Activated T-helper 1 cell treated with anti-CD3 and anti-CD28 coated beads, Interleukin-12 subunit alpha, Interleukin-12 subunit beta, Interleukin-2, Interleukin-4 antibody, amounts not matched to agents 30 ng/mL and 10 ng/mL and 1 ng/mL, durations not matched to agents 14 hours and 24 hours and 36 hours (primary cell): ENCODE measurements around the gene PCDHGA1. TPM values are rescaled to one million over a fixed set of nuclear protein-coding genes. Genes with fewer than 3 reads are reported as not detected.

Experiments
- DNase-seq: peaks from one replicate; pipeline ENCODE4 v3.0.0; 2021; ENCODE audit warnings: low spot score
- H3K27ac Mint-ChIP-seq: one replicate; pipeline ENCODE4 v1.8.0; 2021; ENCODE audit warnings: mild to moderate bottlenecking, mixed read lengths
- H3K27me3 Mint-ChIP-seq: one replicate; pipeline ENCODE4 v1.8.0; 2022; ENCODE audit warnings: mild to moderate bottlenecking, moderate library complexity, mixed read lengths; ENCODE audit not compliant: insufficient read depth
- H3K36me3 Mint-ChIP-seq: one replicate; pipeline ENCODE4 v1.8.0; 2021; ENCODE audit warnings: low read depth, mixed read lengths
- H3K4me1 Mint-ChIP-seq: one replicate; pipeline ENCODE4 v1.8.0; 2021; ENCODE audit warnings: low read depth, mixed read lengths
- H3K4me3 Mint-ChIP-seq: one replicate; pipeline ENCODE4 v1.8.0; 2021; ENCODE audit warnings: mild to moderate bottlenecking, moderate library complexity, mixed read lengths
- H3K9me3 Mint-ChIP-seq: one replicate; pipeline ENCODE4 v1.8.0; 2021; ENCODE audit warnings: mixed read lengths
- intact Hi-C: fragments of 100-400 bp; cut with micrococcal nuclease; formaldehyde crosslinking; loops from one replicate; pipeline ENCODE4 v1.15.1; 2024
- total RNA-seq: library from RNA; stranded (reverse); gene quantifications from 2 replicates; pipeline ENCODE4 v1.2.3, GENCODE V29; 2022

The PCDHGA1 gene
- total RNA-seq, 1 donor from 2014 or later, result 0.10 TPM

GRCh38 chr5:141355641-141356040 is 25.3 kb downstream of the PCDHGA1 start:
- no peak for DNase-seq
- H3K27ac Mint-ChIP-seq, result no peak overlapping the region
- intact Hi-C loops, result loop anchor here (5.0 to 10.0 kb wide), 2 partner anchors 111 to 167 kb away; partner anchors contain the start of gene PCDHB15
- no peak overlapping the region for H3K4me3 Mint-ChIP-seq
- H3K36me3 Mint-ChIP-seq, result peaks cover 2% of the 10 kb centered on the region
- peaks cover 2% of the 10 kb centered on the region for H3K27me3 Mint-ChIP-seq
- peaks cover 6% of the 10 kb centered on the region for H3K4me1 Mint-ChIP-seq
- peaks cover 26% of the 10 kb centered on the region for H3K9me3 Mint-ChIP-seq

GRCh38 chr5:141356133-141356532 is 25.8 kb downstream of the PCDHGA1 start:
- H3K4me3 Mint-ChIP-seq, result no peak overlapping the region
- peaks cover 26% of the 10 kb centered on the region for H3K9me3 Mint-ChIP-seq
- peaks cover 7% of the 10 kb centered on the region for H3K27me3 Mint-ChIP-seq
- DNase-seq, result no peak
- H3K27ac Mint-ChIP-seq, result no peak overlapping the region
- intact Hi-C loops, result loop anchor here (5.0 to 10.0 kb wide), 2 partner anchors 111 to 166 kb away; partner anchors contain the start of gene PCDHB15
- H3K4me1 Mint-ChIP-seq, result peaks cover 6% of the 10 kb centered on the region
- peaks cover 2% of the 10 kb centered on the region for H3K36me3 Mint-ChIP-seq

- Mint-ChIP-seq H3K27ac (no peak overlapping the region), H3K36me3 (peaks cover 2% of the 10 kb centered on the region), H3K4me1 (peaks cover 6% of the 10 kb centered on the region), H3K9me3 (peaks cover 29% of the 10 kb centered on the region), H3K27me3 (peaks cover 10% of the 10 kb centered on the region), H3K4me3 (no peak overlapping the region)
- no peak for DNase-seq
- intact Hi-C loops, result loop anchor here (5.0 to 10.0 kb wide), 2 partner anchors 112 to 165 kb away; partner anchors contain the start of gene PCDHB15
Observed at GRCh38 chr5:141356950-141357349, 26.6 kb downstream of the PCDHGA1 start.

GRCh38 chr5:141359790-141360426 is 29.6 kb downstream of the PCDHGA1 start, which contains the start of gene PCDHGB2:
Gene PCDHGB2 (plus strand): TSS chr5:141359994. CDS start chr5:141360136, 142 bp downstream.
- Mint-ChIP-seq H3K27ac (peak within 1 kb of the TSS; percentile 68), H3K27me3 (peaks cover 19% of the 10 kb centered on the region)

GRCh38 chr5:141360685-141361084 is 30.4 kb downstream of the PCDHGA1 start:
- Mint-ChIP-seq H3K36me3 (peaks cover 10% of the 10 kb centered on the region), H3K27me3 (peaks cover 24% of the 10 kb centered on the region), H3K27ac (no peak overlapping the region), H3K4me3 (no peak overlapping the region), H3K4me1 (peaks cover 6% of the 10 kb centered on the region), H3K9me3 (peaks cover 51% of the 10 kb centered on the region)
- no peak for DNase-seq
- intact Hi-C loops, result loop anchor here (5.0 kb wide), 2 partner anchors 37 to 62 kb away; partner anchors contain the start of genes PCDHGA11 and PCDHGB5

More at GRCh38 chr5:141359790-141360426, 29.6 kb downstream of the PCDHGA1 start, which contains the start of gene PCDHGB2:
- intact Hi-C loops, result loop anchor here (1.0 to 10.0 kb wide), 5 partner anchors 37 to 204 kb away; partner anchors contain the start of genes PCDHB15, PCDHGA11 and PCDHGB5
- Mint-ChIP-seq H3K4me1 (peaks cover 6% of the 10 kb centered on the region), H3K9me3 (peaks cover 43% of the 10 kb centered on the region), H3K4me3 (peak within 1 kb of the TSS; percentile 85), H3K36me3 (peaks cover 5% of the 10 kb centered on the region)
- no peak for DNase-seq

GRCh38 chr5:141362719-141363118 is 32.4 kb downstream of the PCDHGA1 start:
- Mint-ChIP-seq H3K27ac (no peak overlapping the region), H3K4me3 (no peak overlapping the region), H3K36me3 (peaks cover 12% of the 10 kb centered on the region), H3K9me3 (peaks cover 56% of the 10 kb centered on the region), H3K27me3 (peaks cover 27% of the 10 kb centered on the region), H3K4me1 (peaks cover 6% of the 10 kb centered on the region)
- DNase-seq, result no peak
- intact Hi-C loops, result loop anchor here (5.0 kb wide), 2 partner anchors 35 to 60 kb away; partner anchors contain the start of genes PCDHGA11 and PCDHGB5

- intact Hi-C loops, result loop anchor here (5.0 kb wide), 2 partner anchors 33 to 58 kb away; partner anchors contain the start of genes PCDHGA11 and PCDHGB5
- Mint-ChIP-seq H3K27ac (peak within 1 kb of the TSS; percentile 5), H3K4me3 (no peak within 1 kb of the TSS), H3K36me3 (peaks cover 12% of the 10 kb centered on the region), H3K4me1 (peaks cover 6% of the 10 kb centered on the region), H3K9me3 (peaks cover 56% of the 10 kb centered on the region), H3K27me3 (peaks cover 27% of the 10 kb centered on the region)
- DNase-seq, result no peak
Observed at GRCh38 chr5:141363952-141364660, 33.8 kb downstream of the PCDHGA1 start, which contains the start of gene PCDHGA5. Gene PCDHGA5 (plus strand): TSS chr5:141364162. CDS start chr5:141364331, 169 bp downstream.

- peaks cover 51% of the 10 kb centered on the region for H3K9me3 Mint-ChIP-seq
- no peak overlapping the region for H3K4me3 Mint-ChIP-seq
- no peaks in the 10 kb centered on the region for H3K4me1 Mint-ChIP-seq
- H3K36me3 Mint-ChIP-seq, result peaks cover 10% of the 10 kb centered on the region
- no peak for DNase-seq
- no peak overlapping the region for H3K27ac Mint-ChIP-seq
- intact Hi-C loops, result no loop called here
- peaks cover 27% of the 10 kb centered on the region for H3K27me3 Mint-ChIP-seq
Observed at GRCh38 chr5:141366016-141366896, 35.9 kb downstream of the PCDHGA1 start.

GRCh38 chr5:141369994-141370848 is 39.9 kb downstream of the PCDHGA1 start, which contains the start of gene PCDHGB3:
Gene PCDHGB3 (plus strand): TSS chr5:141370242. CDS start chr5:141370395, 153 bp downstream.
- intact Hi-C loops, result loop anchor here (5.0 kb wide), 1 partner anchor 42 kb away; the partner anchor contains the start of gene PCDHGA10
- peak within 1 kb of the TSS; percentile 55 for H3K27ac Mint-ChIP-seq
- H3K4me3 Mint-ChIP-seq, result peak within 1 kb of the TSS; percentile 74
- no peaks in the 10 kb centered on the region for H3K4me1 Mint-ChIP-seq
- peaks cover 6% of the 10 kb centered on the region for H3K36me3 Mint-ChIP-seq
- peaks cover 35% of the 10 kb centered on the region for H3K9me3 Mint-ChIP-seq
- no peak for DNase-seq
- H3K27me3 Mint-ChIP-seq, result peaks cover 24% of the 10 kb centered on the region

- no peaks in the 10 kb centered on the region for H3K36me3 Mint-ChIP-seq
- no peak for DNase-seq
- peaks cover 18% of the 10 kb centered on the region for H3K27me3 Mint-ChIP-seq
- intact Hi-C loops, result loop anchor here (5.0 kb wide), 1 partner anchor 40 kb away; the partner anchor contains the start of gene PCDHGA10
- H3K9me3 Mint-ChIP-seq, result peaks cover 31% of the 10 kb centered on the region
- H3K4me3 Mint-ChIP-seq, result no peak overlapping the region
- H3K4me1 Mint-ChIP-seq, result no peaks in the 10 kb centered on the region
- no peak overlapping the region for H3K27ac Mint-ChIP-seq
Observed at GRCh38 chr5:141371572-141372475, 41.5 kb downstream of the PCDHGA1 start.
